CD4-positive, alpha-beta T cell treated with Interleukin-6 for 4 hours (primary cell): Measurements from ENCODE around the gene RGS11.

Experiments used
- DNase-seq: peaks from one replicate; pipeline ENCODE4 v3.0.0-alpha.2; 2020; ENCODE audit warnings: mixed read lengths

RGS11 gene

DNA sequence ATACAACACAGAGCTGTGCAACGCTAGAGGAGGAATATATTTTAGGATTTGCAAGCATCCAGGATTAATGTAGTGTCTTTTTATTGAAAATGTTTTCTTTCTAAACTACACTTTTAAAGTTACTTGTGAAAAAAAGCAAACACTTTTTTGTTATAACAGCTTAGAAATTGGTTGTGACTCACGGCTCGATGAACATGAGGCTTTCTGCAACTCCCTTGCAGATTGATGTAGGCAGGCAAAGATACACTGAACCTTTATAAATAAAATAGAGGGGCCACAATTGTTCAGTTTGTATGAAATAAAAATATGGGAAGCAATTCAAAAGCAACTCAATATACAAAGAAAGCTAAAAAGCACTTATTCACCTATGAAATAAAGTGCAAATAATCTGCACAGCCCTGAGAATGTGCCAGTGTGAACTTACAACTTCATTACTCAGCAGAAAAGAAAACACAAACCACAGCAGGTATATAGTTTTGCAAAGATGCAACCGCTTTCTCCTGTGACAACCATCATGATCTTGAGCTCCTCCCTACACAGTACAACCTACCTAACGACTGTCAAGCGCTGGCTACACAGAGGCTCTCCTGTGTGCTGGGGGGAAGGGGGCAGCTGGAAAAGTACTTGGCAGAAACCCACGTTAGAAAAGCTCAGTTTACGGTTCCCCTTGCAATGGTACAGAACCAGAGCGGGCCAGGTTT lies 47.4 kb downstream of the RGS11 start:
- no peak for DNase-seq

DNA sequence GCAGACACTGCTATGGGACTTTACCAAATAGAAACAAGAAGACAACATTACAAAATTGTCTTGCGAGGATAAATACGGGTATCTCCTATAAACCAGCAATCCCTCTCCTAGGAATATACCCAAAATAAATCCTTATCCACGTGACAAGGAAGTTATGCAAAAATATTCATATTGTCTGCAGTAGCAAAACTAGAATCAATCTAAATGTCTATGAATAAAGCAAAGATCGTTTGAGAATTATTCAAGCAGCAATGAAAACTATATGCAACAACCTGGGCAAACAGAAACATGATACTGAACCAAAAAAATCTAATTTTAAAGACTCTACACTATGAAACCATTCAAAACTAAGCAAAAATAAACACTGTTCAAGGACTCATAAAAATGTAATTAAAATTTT lies 55.7 kb downstream of the RGS11 start:
- DNase-seq = no peak
